NT2/D1 (cell line): ENCODE data around the gene IRF3.
A peak's percentile ranks its signal among the peaks of the same experiment; 100 is the strongest.
"Not testable (repeated sequence)": the region's sequence is repeated elsewhere in the genome, so short reads cannot be mapped to it uniquely, and the experiment has no call there.

Experiments
- DNase-seq: peaks from one replicate; pipeline ENCODE4 v3.0.0-alpha.2; 2011; ENCODE audit warnings: low read depth, low spot score
- H3K27me3 ChIP-seq: 2 replicates; pipeline ENCODE4 v1.6.0; 2011; ENCODE audit warnings: mild to moderate bottlenecking; ENCODE audit not compliant: insufficient read length, insufficient read depth
- H3K36me3 ChIP-seq: 2 replicates; pipeline ENCODE4 v1.6.1; 2011; ENCODE audit warnings: mild to moderate bottlenecking, low read length, mixed read lengths; ENCODE audit not compliant: insufficient read depth, insufficient read length
- H3K4me1 ChIP-seq: 2 replicates; pipeline ENCODE4 v1.5.1; 2011; ENCODE audit not compliant: insufficient read depth, insufficient read length
- H3K4me3 ChIP-seq: 2 replicates; pipeline ENCODE4 v1.5.1; 2011; ENCODE audit warnings: low read depth; ENCODE audit not compliant: insufficient read length
- H3K9ac ChIP-seq: 2 replicates; pipeline ENCODE4 v1.6.0; 2011; ENCODE audit warnings: low read depth; ENCODE audit not compliant: insufficient read length
- H3K9me3 ChIP-seq: 2 replicates; pipeline ENCODE4 v1.5.1; 2011; ENCODE audit warnings: mild to moderate bottlenecking, low read length; ENCODE audit not compliant: insufficient read depth
- SUZ12 ChIP-seq: IDR thresholded peaks from 2 replicates; pipeline ENCODE4 v1.6.1; 2011; ENCODE audit not compliant: insufficient read length, insufficient read depth; ENCODE audit errors: extremely low read depth
- YY1 ChIP-seq: IDR thresholded peaks from 2 replicates; pipeline ENCODE4 v1.6.1; 2011; ENCODE audit not compliant: insufficient read length, insufficient read depth
- ZNF274 ChIP-seq: IDR thresholded peaks from 2 replicates; pipeline ENCODE4 v1.6.1; 2011; ENCODE audit warnings: mild to moderate bottlenecking, low read depth, low read length

The IRF3 gene

DNA sequence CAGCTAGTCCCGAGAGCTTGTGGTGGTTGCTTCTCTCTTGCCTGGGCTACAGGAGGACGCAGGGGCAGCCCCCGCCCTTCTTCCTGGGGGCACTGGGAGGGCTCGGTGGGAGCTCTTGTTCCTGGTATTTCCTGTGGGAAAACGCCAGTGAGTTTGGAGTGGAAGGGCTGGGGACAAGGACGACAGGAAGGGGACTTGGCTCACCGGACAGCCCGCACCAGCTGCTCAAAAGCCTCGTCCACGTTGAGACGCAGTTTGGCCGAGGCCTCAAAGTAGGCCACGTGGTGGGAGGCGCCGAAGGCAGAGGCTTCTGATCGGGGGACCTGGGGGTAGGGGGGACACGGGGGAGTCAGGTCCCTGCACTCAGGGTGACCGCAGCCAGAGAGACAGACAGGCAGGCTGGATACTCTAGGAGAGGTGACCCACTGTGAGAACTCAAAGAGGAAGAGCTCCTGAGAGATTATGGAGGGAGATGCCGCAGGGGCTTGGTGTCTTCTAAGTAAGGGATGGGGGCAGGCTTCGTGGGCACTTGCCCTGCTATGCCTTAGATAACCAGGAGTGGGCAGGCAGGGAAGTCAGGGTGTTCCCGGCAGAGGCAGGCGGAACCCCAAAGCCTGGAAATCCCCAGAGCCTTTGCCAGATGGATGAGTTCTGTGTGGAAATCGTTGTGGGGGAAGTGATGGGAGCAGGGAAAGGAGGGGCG, 30.0 kb downstream of the IRF3 start:
- Histone ChIP-seq H3K4me1 (peaks cover 4% of the 10 kb centered on the region), H3K36me3 (peaks cover 19% of the 10 kb centered on the region), H3K9me3 (no peaks in the 10 kb centered on the region), H3K9ac (peak overlapping the region; percentile 38), H3K27me3 (no peaks in the 10 kb centered on the region), H3K4me3 (no peak overlapping the region)
- no peak for DNase-seq
- TF ChIP-seq YY1 (no peak), SUZ12 (no peak), ZNF274 (no peak)

GRCh38 chr19:49633273-49633672, 32.4 kb downstream of the IRF3 start:
- not testable (repeated sequence) for H3K4me1 ChIP-seq, H3K9me3 ChIP-seq, DNase-seq, H3K4me3 ChIP-seq, H3K27me3 ChIP-seq, H3K9ac ChIP-seq
- peaks cover 29% of the 10 kb centered on the region for H3K36me3 ChIP-seq

GRCh38 chr19:49632576-49632975, 33.1 kb downstream of the IRF3 start:
- H3K9ac ChIP-seq = no peak overlapping the region
- no peaks in the 10 kb centered on the region for H3K9me3 ChIP-seq
- no peaks in the 10 kb centered on the region for H3K27me3 ChIP-seq
- TF ChIP-seq YY1 (no peak), SUZ12 (no peak)
- DNase-seq = no peak
- no peak overlapping the region for H3K4me3 ChIP-seq
- H3K4me1 ChIP-seq = peaks cover 2% of the 10 kb centered on the region
- peaks cover 33% of the 10 kb centered on the region for H3K36me3 ChIP-seq

DNA sequence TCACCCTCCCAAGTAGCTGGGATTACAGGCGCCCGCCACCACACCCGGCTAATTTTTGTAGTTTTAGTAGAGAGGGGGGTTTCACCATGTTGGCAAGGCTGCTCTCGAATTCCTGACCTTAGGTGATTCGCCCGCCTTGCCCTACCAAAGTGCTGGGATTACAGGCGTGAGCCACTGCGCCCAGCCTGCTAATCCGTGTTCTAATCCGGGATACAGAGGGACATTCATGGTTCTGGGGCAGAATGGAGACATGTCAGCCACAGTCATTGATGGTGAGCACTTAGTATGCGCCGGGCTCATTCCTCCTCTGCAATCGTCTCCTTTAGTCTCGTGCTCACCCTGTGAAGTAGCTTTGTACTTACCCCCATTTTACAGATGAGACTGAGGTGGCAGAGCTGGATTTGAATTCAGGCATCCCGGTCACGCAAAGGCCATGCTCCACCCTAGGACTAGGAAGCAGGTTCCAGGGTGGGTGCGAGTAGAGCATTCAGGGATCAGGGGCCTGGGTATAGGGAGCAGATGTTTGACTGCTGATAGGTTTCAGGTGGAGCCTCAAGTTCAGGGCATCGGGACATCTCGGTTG, 34.0 kb downstream of the IRF3 start:
- Histone ChIP-seq H3K36me3 (peaks cover 38% of the 10 kb centered on the region), H3K9me3 (no peaks in the 10 kb centered on the region), H3K4me3 (no peak overlapping the region), H3K9ac (no peak overlapping the region), H3K4me1 (peaks cover 2% of the 10 kb centered on the region), H3K27me3 (no peaks in the 10 kb centered on the region)
- DNase-seq = no peak
- TF ChIP-seq SUZ12 = no peak
- TF ChIP-seq ZNF274 = no peak
- no peak for TF ChIP-seq YY1

- Histone ChIP-seq H3K9ac (no peak overlapping the region), H3K9me3 (no peaks in the 10 kb centered on the region), H3K27me3 (no peaks in the 10 kb centered on the region), H3K4me3 (no peak overlapping the region), H3K4me1 (peaks cover 2% of the 10 kb centered on the region), H3K36me3 (peaks cover 37% of the 10 kb centered on the region)
- DNase-seq = no peak
- TF ChIP-seq SUZ12 (no peak), ZNF274 (no peak), YY1 (no peak)
Observed at GRCh38 chr19:49631014-49631588, 34.6 kb downstream of the IRF3 start.

- Histone ChIP-seq H3K27me3 (no peaks in the 10 kb centered on the region), H3K4me1 (no peaks in the 10 kb centered on the region), H3K36me3 (peaks cover 32% of the 10 kb centered on the region), H3K9ac (no peak overlapping the region), H3K4me3 (no peak overlapping the region), H3K9me3 (no peaks in the 10 kb centered on the region)
- TF ChIP-seq YY1 (no peak), SUZ12 (no peak), ZNF274 (no peak)
- no peak for DNase-seq
Observed at GRCh38 chr19:49629659-49630058, 36.0 kb downstream of the IRF3 start.

GRCh38 chr19:49626226-49626625, 39.4 kb downstream of the IRF3 start:
- Histone ChIP-seq H3K36me3 (peaks cover 47% of the 10 kb centered on the region), H3K27me3 (no peaks in the 10 kb centered on the region), H3K4me1 (no peaks in the 10 kb centered on the region), H3K4me3 (no peak overlapping the region), H3K9ac (no peak overlapping the region), H3K9me3 (no peaks in the 10 kb centered on the region)
- no peak for DNase-seq
- no peak for TF ChIP-seq ZNF274
- no peak for TF ChIP-seq YY1
- no peak for TF ChIP-seq SUZ12
